Activated CD4-positive, alpha-beta memory T cell treated with anti-CD3 and anti-CD28 coated beads, Interleukin-2, amount 10 ng/mL, durations not matched to agents 7 days and 5 days (primary cell): ENCODE measurements around the gene AMIGO1. TPM values are rescaled to one million over a fixed set of nuclear protein-coding genes. Genes with fewer than 3 reads are reported as not detected.

ENCODE experiments used
- CTCF ChIA-PET: fragments of 350-600 bp; sonication (Branson Sonifier 250); formaldehyde crosslinking; loops from one replicate; lab custom pipeline; 2021; ENCODE audit warnings: antibody characterized with exemption, inconsistent platforms; lab: Charles Lee
- POLR2A ChIA-PET: fragments of 350-600 bp; sonication (Branson Sonifier 250); formaldehyde crosslinking; loops from one replicate; lab custom pipeline; 2021; ENCODE audit warnings: antibody characterized with exemption; lab: Charles Lee
- DNase-seq: peaks from one replicate; pipeline ENCODE4 v3.0.0-alpha.2; 2020
- H3K27ac Mint-ChIP-seq: one replicate; pipeline ENCODE4 v1.8.0; 2021; ENCODE audit warnings: mild to moderate bottlenecking, mixed read lengths
- H3K27me3 Mint-ChIP-seq: one replicate; pipeline ENCODE4 v1.8.0; 2021; ENCODE audit warnings: mixed read lengths
- H3K36me3 Mint-ChIP-seq: one replicate; pipeline ENCODE4 v1.8.0; 2021; ENCODE audit warnings: low read depth, mixed read lengths
- H3K4me1 Mint-ChIP-seq: one replicate; pipeline ENCODE4 v1.8.0; 2021; ENCODE audit warnings: mixed read lengths
- H3K4me3 Mint-ChIP-seq: one replicate; pipeline ENCODE4 v1.8.0; 2021; ENCODE audit warnings: mild to moderate bottlenecking, mixed read lengths
- H3K9me3 Mint-ChIP-seq: one replicate; pipeline ENCODE4 v1.8.0; 2021; ENCODE audit warnings: mixed read lengths
- total RNA-seq, 2 experiments: library from RNA; stranded (reverse); gene quantifications; one replicate each; pipeline ENCODE4 v1.2.3, GENCODE V29; 2021

AMIGO1 gene
- total RNA-seq, 2 experiments from 2014 or later, result 1.2 to 1.3 TPM

- Mint-ChIP-seq H3K27ac (no peak overlapping the region), H3K36me3 (no peaks in the 10 kb centered on the region), H3K4me3 (no peak overlapping the region), H3K4me1 (peaks cover 12% of the 10 kb centered on the region), H3K27me3 (peaks cover 22% of the 10 kb centered on the region), H3K9me3 (no peaks in the 10 kb centered on the region)
- ChIA-PET POLR2A (interaction anchor here (0.8 to 1.5 kb wide), 4 partner anchors 17 to 22 kb away, joined by 3 to 5 read pairs (median 4); no protein-coding TSS in a partner anchor), CTCF (interaction anchor here (0.8 to 2.5 kb wide), 8 partner anchors 10 to 290 kb away, joined by 3 to 23 read pairs (median 8); partner anchors contain the start of gene CYB561D1)
- DNase-seq, result no peak
Observed at GRCh38 chr1:109514846-109515245, 5.3 kb upstream of the AMIGO1 start.

GRCh38 chr1:109513110-109513710, 3.7 kb upstream of the AMIGO1 start:
- peaks cover 23% of the 10 kb centered on the region for H3K4me1 Mint-ChIP-seq
- no peak overlapping the region for H3K4me3 Mint-ChIP-seq
- ChIA-PET POLR2A (interaction anchor here (1.0 to 1.2 kb wide), 2 partner anchors 16 to 19 kb away, joined by 3 read pairs; partner anchors contain the start of gene CYB561D1), CTCF (interaction anchor here (0.6 to 2.2 kb wide), 5 partner anchors 19 to 44 kb away, joined by 3 to 13 read pairs (median 4); no protein-coding TSS in a partner anchor)
- no peak overlapping the region for H3K27ac Mint-ChIP-seq
- no peaks in the 10 kb centered on the region for H3K36me3 Mint-ChIP-seq
- DNase-seq, result no peak
- peaks cover 33% of the 10 kb centered on the region for H3K27me3 Mint-ChIP-seq
- no peaks in the 10 kb centered on the region for H3K9me3 Mint-ChIP-seq

- H3K36me3 Mint-ChIP-seq, result no peaks in the 10 kb centered on the region
- ChIA-PET POLR2A (interaction anchor here (2.0 to 2.8 kb wide), 3 partner anchors 24 to 40 kb away, joined by 9 to 12 read pairs (median 9); partner anchors contain the start of genes ATXN7L2 and GNAI3), CTCF (interaction anchor here (1.4 to 10.9 kb wide), 4 partner anchors 12 to 24 kb away, joined by 7 to 139 read pairs (median 11); partner anchors contain the start of gene CYB561D1)
- H3K27ac Mint-ChIP-seq, result no peak overlapping the region
- peaks cover 31% of the 10 kb centered on the region for H3K27me3 Mint-ChIP-seq
- H3K4me1 Mint-ChIP-seq, result peaks cover 38% of the 10 kb centered on the region
- no peaks in the 10 kb centered on the region for H3K9me3 Mint-ChIP-seq
- H3K4me3 Mint-ChIP-seq, result peak overlapping the region; percentile 77
- no peak for DNase-seq
Observed at GRCh38 chr1:109508873-109509175, 703 bp downstream of the AMIGO1 start.

GRCh38 chr1:109508001-109508872, 1.3 kb downstream of the AMIGO1 start:
- H3K9me3 Mint-ChIP-seq, result no peaks in the 10 kb centered on the region
- ChIA-PET POLR2A (interaction anchor here (0.7 to 2.8 kb wide), 4 partner anchors 14 to 24 kb away, joined by 3 to 12 read pairs (median 8); partner anchors contain the start of genes ATXN7L2 and CYB561D1), CTCF (interaction anchor here (0.9 to 25.9 kb wide), 5 partner anchors 11 to 38 kb away, joined by 3 to 779 read pairs (median 15); partner anchors contain the start of genes CYB561D1 and GPR61)
- H3K27me3 Mint-ChIP-seq, result peaks cover 31% of the 10 kb centered on the region
- no peak overlapping the region for H3K27ac Mint-ChIP-seq
- peak overlapping the region; percentile 77 for H3K4me3 Mint-ChIP-seq
- no peak for DNase-seq
- H3K36me3 Mint-ChIP-seq, result no peaks in the 10 kb centered on the region
- H3K4me1 Mint-ChIP-seq, result peaks cover 41% of the 10 kb centered on the region

- Mint-ChIP-seq H3K9me3 (no peaks in the 10 kb centered on the region), H3K36me3 (peaks cover 11% of the 10 kb centered on the region), H3K4me1 (peaks cover 63% of the 10 kb centered on the region), H3K4me3 (no peak overlapping the region), H3K27me3 (peaks cover 16% of the 10 kb centered on the region), H3K27ac (no peak overlapping the region)
- ChIA-PET CTCF (interaction anchor here (0.7 to 25.9 kb wide), 8 partner anchors 10 to 228 kb away, joined by 3 to 779 read pairs (median 4); partner anchors contain the start of genes ATXN7L2, CYB561D1 and GPR61), POLR2A (interaction anchor here (0.9 to 3.0 kb wide), 7 partner anchors 11 to 80 kb away, joined by 3 to 17 read pairs (median 5); partner anchors contain the start of genes ATXN7L2, CYB561D1 and GNAI3)
- no peak for DNase-seq
Observed at GRCh38 chr1:109504974-109505373, 4.6 kb downstream of the AMIGO1 start.

- no peak for DNase-seq
- POLR2A ChIA-PET, result interaction anchor here (0.9 to 3.9 kb wide), 6 partner anchors 10 to 79 kb away, joined by 3 to 25 read pairs (median 4); partner anchors contain the start of genes ATXN7L2, CYB561D1 and GNAI3
- H3K4me3 Mint-ChIP-seq, result no peak overlapping the region
- CTCF ChIA-PET, result interaction anchor here (0.9 to 25.9 kb wide), 4 partner anchors 11 to 32 kb away, joined by 3 to 779 read pairs (median 72); partner anchors contain the start of genes ATXN7L2, CYB561D1 and GPR61
- peak overlapping the region; percentile 15 for H3K27ac Mint-ChIP-seq
- H3K36me3 Mint-ChIP-seq, result peaks cover 16% of the 10 kb centered on the region
- peaks cover 11% of the 10 kb centered on the region for H3K27me3 Mint-ChIP-seq
- H3K9me3 Mint-ChIP-seq, result no peaks in the 10 kb centered on the region
- H3K4me1 Mint-ChIP-seq, result peaks cover 68% of the 10 kb centered on the region
Observed at GRCh38 chr1:109503935-109504334, 5.6 kb downstream of the AMIGO1 start.

GRCh38 chr1:109502364-109502851, 7.1 kb downstream of the AMIGO1 start:
- Mint-ChIP-seq H3K36me3 (peaks cover 24% of the 10 kb centered on the region), H3K4me3 (peak overlapping the region; percentile 36), H3K4me1 (peaks cover 68% of the 10 kb centered on the region), H3K9me3 (no peaks in the 10 kb centered on the region), H3K27me3 (no peaks in the 10 kb centered on the region), H3K27ac (peak overlapping the region; percentile 84)
- peak; percentile 43 for DNase-seq
- ChIA-PET CTCF (interaction anchor here (0.7 to 25.9 kb wide), 5 partner anchors 10 to 482 kb away, joined by 3 to 779 read pairs (median 4); partner anchors contain the start of genes AHCYL1, CYB561D1, GPR61 and PSMA5), POLR2A (interaction anchor here (0.8 to 3.9 kb wide), 12 partner anchors 8 to 423 kb away, joined by 3 to 25 read pairs (median 4); partner anchors contain the start of genes ATXN7L2, CYB561D1, GNAI3 and SARS1)

- peaks cover 26% of the 10 kb centered on the region for H3K36me3 Mint-ChIP-seq
- no peaks in the 10 kb centered on the region for H3K27me3 Mint-ChIP-seq
- ChIA-PET POLR2A (interaction anchor here (0.8 to 3.9 kb wide), 12 partner anchors 8 to 424 kb away, joined by 3 to 25 read pairs (median 5); partner anchors contain the start of genes ATXN7L2, CYB561D1 and GNAI3), CTCF (interaction anchor here (0.7 to 25.9 kb wide), 5 partner anchors 10 to 483 kb away, joined by 3 to 779 read pairs (median 4); partner anchors contain the start of genes AHCYL1, CYB561D1, GPR61 and PSMA5)
- H3K27ac Mint-ChIP-seq, result peak overlapping the region; percentile 84
- H3K9me3 Mint-ChIP-seq, result no peaks in the 10 kb centered on the region
- peaks cover 70% of the 10 kb centered on the region for H3K4me1 Mint-ChIP-seq
- DNase-seq, result no peak
- H3K4me3 Mint-ChIP-seq, result peak overlapping the region; percentile 2
Observed at GRCh38 chr1:109501644-109502363, 7.7 kb downstream of the AMIGO1 start.

- CTCF ChIA-PET, result interaction anchor here (1.4 to 25.9 kb wide), 3 partner anchors 9 to 34 kb away, joined by 3 to 779 read pairs (median 139); partner anchors contain the start of genes CYB561D1 and GPR61
- H3K27ac Mint-ChIP-seq, result peak overlapping the region; percentile 84
- H3K9me3 Mint-ChIP-seq, result no peaks in the 10 kb centered on the region
Observed at GRCh38 chr1:109500941-109501381, 8.6 kb downstream of the AMIGO1 start.

GRCh38 chr1:109499661-109500536, 9.6 kb downstream of the AMIGO1 start:
- no peaks in the 10 kb centered on the region for H3K9me3 Mint-ChIP-seq
- ChIA-PET POLR2A (interaction anchor here (1.0 to 3.9 kb wide), 6 partner anchors 11 to 75 kb away, joined by 3 to 25 read pairs (median 6); partner anchors contain the start of genes ATXN7L2 and GNAI3), CTCF (interaction anchor here (0.7 to 25.9 kb wide), 9 partner anchors 8 to 49 kb away, joined by 3 to 779 read pairs (median 3); partner anchors contain the start of genes GNAI3 and GPR61)
- H3K27ac Mint-ChIP-seq, result peak overlapping the region; percentile 47
- H3K4me1 Mint-ChIP-seq, result peaks cover 85% of the 10 kb centered on the region
- H3K36me3 Mint-ChIP-seq, result peaks cover 37% of the 10 kb centered on the region
- no peaks in the 10 kb centered on the region for H3K27me3 Mint-ChIP-seq
- no peak overlapping the region for H3K4me3 Mint-ChIP-seq
- DNase-seq, result peak; percentile 54

More at GRCh38 chr1:109500941-109501381, 8.6 kb downstream of the AMIGO1 start:
- H3K4me3 Mint-ChIP-seq, result no peak overlapping the region
- POLR2A ChIA-PET, result interaction anchor here (1.0 to 3.9 kb wide), 5 partner anchors 10 to 76 kb away, joined by 3 to 25 read pairs (median 7); partner anchors contain the start of gene ATXN7L2
- peaks cover 79% of the 10 kb centered on the region for H3K4me1 Mint-ChIP-seq
- no peak for DNase-seq
- H3K27me3 Mint-ChIP-seq, result no peaks in the 10 kb centered on the region
- peaks cover 34% of the 10 kb centered on the region for H3K36me3 Mint-ChIP-seq
